ENCODE results near the gene GLO1.

Gene GLO1

GRCh38 chr6:38632490-38632889 lies 70.5 kb downstream of the GLO1 start:
- no peak overlapping the region for H3K27ac ChIP-seq (ENCODE audit: low read length)
- H3K4me1 ChIP-seq (ENCODE audit: insufficient read depth, low read length): no peaks in the 10 kb centered on the region
- H3K27me3 ChIP-seq (ENCODE audit: insufficient read depth, low read length): no peaks in the 10 kb centered on the region
- no peak overlapping the region for H3K9ac ChIP-seq (ENCODE audit: low read depth, low read length)
- H3K9me3 ChIP-seq (ENCODE audit: insufficient read depth, low read depth, low read length): no peaks in the 10 kb centered on the region
- no peak overlapping the region for H3K4me3 ChIP-seq (ENCODE audit: low read length)
- H3K36me3 ChIP-seq (ENCODE audit: insufficient read depth, low read depth, low read length): no peaks in the 10 kb centered on the region

DNA sequence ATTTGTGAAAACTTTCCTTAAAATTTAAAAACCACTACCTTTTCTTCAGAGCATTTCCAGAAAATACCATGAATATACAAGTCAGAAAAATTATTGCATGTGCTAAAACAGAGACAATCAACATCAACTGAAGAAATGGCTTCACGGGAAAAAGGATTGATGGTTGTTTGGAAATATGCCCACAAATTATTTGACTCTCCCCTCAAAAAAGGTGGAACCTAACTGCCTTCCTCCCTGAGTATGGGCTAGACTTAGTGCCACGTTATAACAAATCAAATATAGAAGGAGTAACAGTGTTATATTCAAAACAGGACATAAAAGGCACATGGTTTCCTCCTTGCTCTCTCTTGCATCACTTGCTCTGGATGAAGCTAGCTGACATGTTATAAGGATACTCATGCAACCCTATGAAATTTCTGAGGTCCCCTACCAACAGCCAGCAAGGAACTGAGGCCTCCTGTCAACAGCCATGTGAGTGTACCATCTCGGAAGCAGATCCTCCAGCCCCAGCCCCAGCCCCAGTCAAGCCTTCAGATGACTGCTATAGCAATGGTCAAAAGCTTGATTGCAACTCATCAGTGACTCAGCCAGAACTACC lies 71.7 kb downstream of the GLO1 start:
- Histone ChIP-seq H3K9me3 (ENCODE audit: insufficient read depth, low read depth, low read length) (no peaks in the 10 kb centered on the region), H3K27ac (ENCODE audit: low read length) (no peak overlapping the region), H3K9ac (ENCODE audit: low read depth, low read length) (no peak overlapping the region), H3K4me1 (ENCODE audit: insufficient read depth, low read length) (no peaks in the 10 kb centered on the region), H3K36me3 (ENCODE audit: insufficient read depth, low read depth, low read length) (no peaks in the 10 kb centered on the region), H3K4me3 (ENCODE audit: low read length) (no peak overlapping the region), H3K27me3 (ENCODE audit: insufficient read depth, low read length) (no peaks in the 10 kb centered on the region)

Measured in iPS-20b (cell line).